Stomach (tissue), 9 donors: ENCODE measurements around the gene LRFN5. TPM values are rescaled to one million over a fixed set of nuclear protein-coding genes. Genes with fewer than 3 reads are reported as not detected.
"Not testable (repeated sequence)": the region's sequence is repeated elsewhere in the genome, so short reads cannot be mapped to it uniquely, and the experiment has no call there.

Experiments used
- DNase-seq, 2 donors: peaks; one replicate each; pipeline versions ENCODE4 v3.0.0 to v3.0.0-alpha.2; 2013 to 2019
- H3K27ac ChIP-seq, 5 donors: fragments of 200-600 bp in 4 of 5; sonication (generic) in 4 of 5; one replicate each; pipeline ENCODE4 v1.5.1; 2013 to 2019; ENCODE audit warnings: mild to moderate bottlenecking in 1 of 5, moderate library complexity in 1 of 5
- H3K27me3 ChIP-seq, 3 donors: fragments of 200-600 bp; sonication (generic); one replicate each; pipeline ENCODE4 v1.5.1; 2017 to 2019; ENCODE audit warnings: mixed run types in 1 of 3
- H3K36me3 ChIP-seq, 4 donors: fragments of 200-600 bp; sonication (generic); 1 replicate in 3 of 4; 2 replicates in 1 of 4; pipeline ENCODE4 v1.5.1; 2016 to 2019
- H3K4me1 ChIP-seq, 4 donors: fragments of 200-600 bp; sonication (generic); one replicate each; pipeline ENCODE4 v1.5.1; 2016 to 2019
- H3K4me3 ChIP-seq, 4 donors: fragments of 200-600 bp; sonication (generic) in 3 of 4; one replicate each; pipeline ENCODE4 v1.5.1; 2016 to 2019; ENCODE audit warnings: mild to moderate bottlenecking in 1 of 4
- H3K9me3 ChIP-seq, 4 donors: fragments of 200-600 bp; sonication (generic); one replicate each; pipeline ENCODE4 v1.5.1; 2016 to 2019
- CTCF ChIP-seq, 7 experiments: fragments of 450-650 bp in 4 of 7; fragments of 200-600 bp in 3 of 7; sonication (generic) in 3 of 7; IDR thresholded peaks; one replicate each; pipeline ENCODE4 v1.5.1; 2016 to 2019; ENCODE audit warnings: antibody characterized with exemption in 7 of 7, control low read depth in 2 of 7, mild to moderate bottlenecking in 1 of 7
- EP300 ChIP-seq: sonication (generic); formaldehyde crosslinking; IDR thresholded peaks from one replicate; pipeline ENCODE4 v1.6.1; 2017; ENCODE audit warnings: antibody characterized with exemption
- POLR2A ChIP-seq, 4 donors: fragments of 450-650 bp; IDR thresholded peaks; one replicate each; pipeline ENCODE4 v1.6.1; 2016; ENCODE audit warnings: antibody characterized with exemption in 4 of 4, control low read depth in 2 of 4, mild to moderate bottlenecking in 1 of 4, moderate library complexity in 1 of 4
- POLR2AphosphoS5 ChIP-seq, 3 donors: sonication (generic); formaldehyde crosslinking; IDR thresholded peaks; one replicate each; pipeline ENCODE4 v1.6.1; 2016; ENCODE audit warnings: antibody characterized with exemption in 3 of 3
- WGBS, 5 donors: extraction: QIAGEN DNeasy Blood & Tissue Kit in 3 of 5; methylation state at CpG; one replicate each; pipeline versions ENCODE4 v1.1.5 to v1.1.7; 2013 to 2018; 5-methylcytosine and 5-hydroxymethylcytosine counted together
- intact Hi-C: fragments of 100-400 bp; cut with DNase I; formaldehyde crosslinking; loops from one replicate; pipeline ENCODE4 v1.15.1; 2023; ENCODE audit warnings: low total_unique reads
- polyA plus RNA-seq, 3 donors: library from polyadenylated mRNA; stranded (reverse); fragments of 200-250 nt; gene quantifications; one replicate each; pipeline ENCODE4 v1.2.3, GENCODE V29; 2013
- total RNA-seq, 5 donors: library from RNA; depleted of rRNA; stranded (reverse); fragments of >200 nt; gene quantifications; one replicate each; pipeline versions ENCODE4 v1.1.0 to v1.2.3, GENCODE V29; 2014 to 2016
- donor health status: healthy with polysubstance abuse.
- donor health status: Bipolar disorder and iron deficiency.
- donor health status: healthy.

The LRFN5 gene
- total and polyA plus RNA-seq, 8 donors, result 0.19 to 9.4 (median 0.58) TPM; not detected in 3

GRCh38 chr14:41586237-41586636, 20.4 kb upstream of the LRFN5 start:
- Histone ChIP-seq H3K27ac (no peak overlapping the region), H3K36me3 (no peaks in the 10 kb centered on the region), H3K4me1 (no peaks in the 10 kb centered on the region), H3K4me3 (no peak overlapping the region), H3K9me3 (no peaks in the 10 kb centered on the region), H3K27me3 (no peaks in the 10 kb centered on the region)
- TF ChIP-seq CTCF (IDR thresholded peaks at IDR 0.05) (no peak), EP300 (no peak), POLR2AphosphoS5 (IDR thresholded peaks at IDR 0.05) (no peak), POLR2A (IDR thresholded peaks at IDR 0.05) (no peak)
- intact Hi-C loops, result no loop called here
- DNase-seq, result no peak

GRCh38 chr14:41597647-41598046, 9.0 kb upstream of the LRFN5 start:
- Histone ChIP-seq H3K9me3 (no peaks in the 10 kb centered on the region), H3K36me3 (no peaks in the 10 kb centered on the region), H3K4me3 (no peak overlapping the region), H3K27ac (no peak overlapping the region), H3K27me3 (peaks cover 0 to 3% (median 0%) of the 10 kb centered on the region in 3 donors), H3K4me1 (no peaks in the 10 kb centered on the region)
- intact Hi-C loops, result no loop called here
- DNase-seq, result no peak
- 93 to 97% (median 94%) methylated on average over 25 of the region's 25 CpGs for WGBS, 5 donors
- TF ChIP-seq CTCF (IDR thresholded peaks at IDR 0.05), result no peak
- no peak for TF ChIP-seq POLR2A (IDR thresholded peaks at IDR 0.05)
- TF ChIP-seq EP300, result no peak
- TF ChIP-seq POLR2AphosphoS5 (IDR thresholded peaks at IDR 0.05), result no peak

- H3K36me3 ChIP-seq, intact Hi-C loops, H3K4me1 ChIP-seq, H3K9me3 ChIP-seq, H3K27ac ChIP-seq, H3K4me3 ChIP-seq: not testable (repeated sequence)
- 64 to 84% (median 77%) methylated on average over 6 of the region's 6 CpGs for WGBS, 5 donors
- peaks cover 0 to 16% (median 8%) of the 10 kb centered on the region in 3 donors for H3K27me3 ChIP-seq
- DNase-seq, result peak in 1 of 2 donors; percentile 18
Observed at GRCh38 chr14:41599805-41600385, 6.8 kb upstream of the LRFN5 start.

DNA sequence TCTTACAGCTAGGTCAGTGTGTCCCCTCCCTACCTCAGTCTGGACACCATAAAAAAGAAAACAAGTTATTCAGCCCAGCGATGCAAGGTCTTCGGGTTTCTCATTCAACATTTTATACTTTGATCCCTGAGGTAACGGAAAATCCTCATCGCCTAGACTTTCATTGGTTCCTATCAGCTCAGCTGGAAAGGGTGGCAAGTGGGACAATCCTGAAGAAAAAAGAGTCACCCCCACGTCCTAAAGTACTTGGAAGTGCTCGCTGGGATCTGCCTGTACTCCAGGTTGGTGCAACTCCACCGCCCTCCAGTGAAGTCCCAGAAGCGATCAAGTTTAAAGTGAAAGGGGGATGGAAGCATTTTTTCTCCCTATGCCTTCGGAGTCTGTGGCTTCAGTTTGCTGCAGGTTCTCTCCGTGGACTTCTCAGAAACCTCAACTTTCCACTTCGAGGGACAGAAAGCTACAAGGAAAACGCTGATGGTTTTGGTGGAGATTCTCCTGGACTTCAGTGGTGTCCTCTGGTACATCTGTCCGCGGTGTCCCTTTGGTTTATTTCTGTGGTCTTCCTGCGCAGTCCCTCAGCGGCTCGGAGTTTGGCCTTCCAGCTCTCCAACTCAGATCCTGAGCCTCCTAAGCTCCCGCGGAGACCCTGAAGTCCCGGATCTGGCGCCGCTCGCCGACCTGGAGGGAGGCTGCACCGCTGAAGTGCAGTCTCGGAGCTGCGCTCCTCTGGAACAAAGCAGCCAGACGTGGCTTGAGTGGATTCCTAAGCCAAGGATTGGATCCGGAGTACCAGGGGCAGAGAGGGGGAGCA, 1.8 kb upstream of the LRFN5 start:
- H3K4me3 ChIP-seq, result peak overlapping the region; percentile 53 to 61 (median 56)
- intact Hi-C loops, result no loop called here
- no peaks in the 10 kb centered on the region for H3K9me3 ChIP-seq
- no peak for TF ChIP-seq EP300
- no peak for TF ChIP-seq CTCF (IDR thresholded peaks at IDR 0.05)
- no peak for TF ChIP-seq POLR2AphosphoS5 (IDR thresholded peaks at IDR 0.05)
- H3K36me3 ChIP-seq, result no peaks in the 10 kb centered on the region
- H3K27ac ChIP-seq, result peak overlapping the region in 3 of 5 donors; percentile 69 to 84 (median 81)
- H3K4me1 ChIP-seq, result peaks cover 24 to 45% (median 34%) of the 10 kb centered on the region in 4 donors
- peaks cover 0 to 66% (median 55%) of the 10 kb centered on the region in 3 donors for H3K27me3 ChIP-seq
- peak in 1 of 2 donors; percentile 91 for DNase-seq
- 2 to 5% (median 3%) methylated on average over 24 to 29 of the region's 29 CpGs for WGBS, 5 donors
